Measurements from ENCODE around the gene PTK6. TPM values are rescaled to one million over a fixed set of nuclear protein-coding genes. Genes with fewer than 3 reads are reported as not detected.

The PTK6 gene
- total RNA-seq, 4 donors from 2014 or later: 0.36 TPM; not detected in 3

DNA sequence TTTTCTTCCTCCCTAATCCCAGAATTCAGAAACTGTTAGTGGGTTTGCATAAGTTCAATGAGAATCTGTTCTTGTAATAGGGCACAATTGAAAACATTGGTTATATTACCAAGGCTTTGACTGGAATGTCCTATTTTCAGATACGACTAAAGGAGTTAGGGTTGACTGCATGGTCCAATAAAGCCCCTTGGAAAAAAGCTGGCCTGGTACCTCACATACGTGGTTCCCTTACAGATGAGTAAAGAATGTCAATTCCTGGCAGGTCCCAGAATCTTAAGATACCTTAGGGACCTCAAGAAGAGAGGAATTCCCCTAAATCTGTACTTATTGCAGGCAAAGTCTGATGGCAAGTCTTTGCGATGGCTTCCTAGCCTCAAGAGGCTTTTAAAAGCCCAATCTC lies 12.0 kb downstream of the PTK6 start:
- Histone ChIP-seq H3K27ac (no peak overlapping the region), H3K4me1 (peaks cover 8 to 16% of the 10 kb centered on the region in 2 donors), H3K4me3 (no peak overlapping the region), H3K9me3 (no peaks in the 10 kb centered on the region), H3K36me3 (no peaks in the 10 kb centered on the region), H3K27me3 (peaks cover 0 to 13% (median 5%) of the 10 kb centered on the region in 3 donors)
- ATAC-seq: no peak
- no peak for DNase-seq
- TF ChIP-seq POLR2A (IDR thresholded peaks at IDR 0.05): no peak
- TF ChIP-seq, protein P1, sequence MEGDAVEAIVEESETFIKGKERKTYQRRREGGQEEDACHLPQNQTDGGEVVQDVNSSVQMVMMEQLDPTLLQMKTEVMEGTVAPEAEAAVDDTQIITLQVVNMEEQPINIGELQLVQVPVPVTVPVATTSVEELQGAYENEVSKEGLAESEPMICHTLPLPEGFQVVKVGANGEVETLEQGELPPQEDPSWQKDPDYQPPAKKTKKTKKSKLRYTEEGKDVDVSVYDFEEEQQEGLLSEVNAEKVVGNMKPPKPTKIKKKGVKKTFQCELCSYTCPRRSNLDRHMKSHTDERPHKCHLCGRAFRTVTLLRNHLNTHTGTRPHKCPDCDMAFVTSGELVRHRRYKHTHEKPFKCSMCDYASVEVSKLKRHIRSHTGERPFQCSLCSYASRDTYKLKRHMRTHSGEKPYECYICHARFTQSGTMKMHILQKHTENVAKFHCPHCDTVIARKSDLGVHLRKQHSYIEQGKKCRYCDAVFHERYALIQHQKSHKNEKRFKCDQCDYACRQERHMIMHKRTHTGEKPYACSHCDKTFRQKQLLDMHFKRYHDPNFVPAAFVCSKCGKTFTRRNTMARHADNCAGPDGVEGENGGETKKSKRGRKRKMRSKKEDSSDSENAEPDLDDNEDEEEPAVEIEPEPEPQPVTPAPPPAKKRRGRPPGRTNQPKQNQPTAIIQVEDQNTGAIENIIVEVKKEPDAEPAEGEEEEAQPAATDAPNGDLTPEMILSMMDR (IDR thresholded peaks at IDR 0.05 in 4 of 5, conservative IDR thresholded peaks at IDR 0.05 in 1 of 5): no peak
- intact Hi-C loops (cut with DNase I; ENCODE audit: low total_unique reads): no loop called here
- in situ Hi-C loops (cut with MboI; ENCODE audit: low sequenced_read_pairs in 4 of 4): loop anchor here in 1 of 4 donors (25.0 kb wide), 1 partner anchor 112 kb away; the partner anchor contains the start of gene GMEB2

DNA sequence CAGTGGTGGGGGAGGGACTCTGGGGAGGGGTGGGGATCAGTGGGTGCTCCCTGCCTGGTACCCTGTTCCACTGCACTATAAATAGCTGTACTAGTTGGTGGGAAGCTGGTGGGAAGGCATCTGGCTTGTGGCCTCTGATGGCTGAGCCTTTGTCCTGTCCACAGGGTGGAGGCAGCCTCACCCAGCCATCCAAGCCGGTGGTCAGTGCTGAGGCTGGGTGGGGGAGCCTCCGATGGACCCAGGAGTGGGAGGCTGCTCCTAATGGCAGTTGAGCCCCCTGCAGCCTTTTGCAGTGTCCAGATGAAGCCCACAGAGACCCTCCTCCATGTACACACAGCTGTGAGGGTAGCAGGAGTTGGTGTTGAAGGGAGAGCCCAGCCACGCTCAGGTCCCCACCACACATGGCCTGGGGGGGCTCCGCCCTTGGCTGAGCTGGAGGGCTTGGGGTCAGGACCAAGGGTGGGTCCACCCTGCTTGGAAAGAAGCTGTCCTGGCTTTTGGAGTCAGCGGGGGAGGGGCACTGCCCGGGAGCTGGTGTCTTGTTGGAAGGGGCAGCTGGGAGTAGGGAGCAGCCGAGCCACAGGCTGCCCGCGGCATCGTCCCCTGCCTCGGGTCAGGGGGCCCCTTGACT lies 14.1 kb downstream of the PTK6 start:
- Histone ChIP-seq H3K9me3 (no peaks in the 10 kb centered on the region), H3K27ac (no peak overlapping the region), H3K4me1 (peaks cover 12 to 23% of the 10 kb centered on the region in 2 donors), H3K36me3 (no peaks in the 10 kb centered on the region), H3K27me3 (no peaks in the 10 kb centered on the region), H3K4me3 (no peak overlapping the region)
- no peak for TF ChIP-seq POLR2A (IDR thresholded peaks at IDR 0.05)
- DNase-seq: no peak
- in situ Hi-C loops (cut with MboI; ENCODE audit: low sequenced_read_pairs in 4 of 4): no loop called here
- intact Hi-C loops (cut with DNase I; ENCODE audit: low total_unique reads): no loop called here
- no peak for ATAC-seq

DNA sequence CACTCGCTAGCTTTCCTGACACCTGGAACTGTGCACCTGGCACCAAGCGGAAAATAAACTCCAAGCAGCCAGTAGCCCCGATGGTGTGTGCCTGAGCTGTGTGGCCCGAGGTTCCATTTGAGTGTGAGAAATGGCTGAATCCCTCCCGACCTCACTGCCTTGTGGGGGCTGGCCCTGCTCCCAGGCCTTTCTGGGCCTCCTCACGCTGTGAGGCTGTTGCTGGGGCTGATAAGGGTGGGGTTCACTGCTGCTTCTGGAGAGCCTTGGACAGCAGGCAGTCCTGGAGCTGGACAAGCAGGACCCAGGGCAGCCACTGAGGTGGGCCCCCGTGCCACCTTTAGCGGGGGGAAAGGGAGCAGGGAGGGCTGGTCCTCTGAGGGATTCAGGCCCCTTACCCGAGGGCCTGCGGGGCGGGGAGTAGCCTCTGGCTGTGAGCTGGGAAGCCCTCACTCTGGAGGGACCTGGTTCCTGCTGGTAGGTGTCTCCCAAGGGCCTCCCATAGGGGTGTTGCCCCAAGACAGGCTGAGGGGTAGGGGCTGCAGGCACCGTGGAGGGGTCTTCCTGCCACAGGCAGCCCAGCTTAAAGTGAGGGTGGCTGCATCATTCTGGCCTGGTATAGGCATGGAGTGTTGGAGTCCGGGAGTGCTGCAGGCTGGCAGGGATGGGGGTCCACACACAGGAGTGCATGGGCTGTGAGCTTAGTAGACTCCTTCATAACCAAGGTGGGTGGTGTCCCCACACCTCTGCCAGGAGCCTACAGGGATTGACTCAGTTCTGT lies 14.9 kb downstream of the PTK6 start:
- H3K27me3 ChIP-seq: no peaks in the 10 kb centered on the region
- TF ChIP-seq POLR2A (IDR thresholded peaks at IDR 0.05): no peak
- TF ChIP-seq, protein P1 (IDR thresholded peaks at IDR 0.05 in 4 of 5, conservative IDR thresholded peaks at IDR 0.05 in 1 of 5): no peak
- no peak overlapping the region for H3K27ac ChIP-seq
- in situ Hi-C loops (cut with MboI; ENCODE audit: low sequenced_read_pairs in 4 of 4): no loop called here
- no peaks in the 10 kb centered on the region for H3K36me3 ChIP-seq
- DNase-seq (no peak), ATAC-seq (no peak)
- intact Hi-C loops (cut with DNase I; ENCODE audit: low total_unique reads): no loop called here
- no peaks in the 10 kb centered on the region for H3K9me3 ChIP-seq
- H3K4me1 ChIP-seq: peaks cover 12 to 23% of the 10 kb centered on the region in 2 donors
- H3K4me3 ChIP-seq: no peak overlapping the region

DNA sequence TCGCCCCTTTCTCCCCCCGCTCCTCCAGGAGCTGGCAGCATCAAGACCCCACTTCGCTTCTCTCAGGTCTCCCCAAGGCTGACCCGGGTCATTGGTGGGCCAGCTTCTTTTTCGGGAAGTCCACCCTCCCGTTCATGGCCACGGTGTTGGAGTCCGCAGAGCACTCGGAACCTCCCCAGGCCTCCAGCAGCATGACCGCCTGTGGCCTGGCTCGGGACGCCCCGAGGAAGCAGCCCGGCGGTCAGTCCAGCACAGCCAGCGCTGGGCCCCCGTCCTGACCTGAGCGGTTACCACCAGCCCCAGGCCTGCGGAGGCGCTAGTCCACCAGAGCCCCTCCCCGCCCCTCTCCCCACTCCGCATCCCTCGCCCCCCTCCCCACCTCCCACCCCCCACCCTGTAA lies 15.6 kb downstream of the PTK6 start:
- in situ Hi-C loops (cut with MboI; ENCODE audit: low sequenced_read_pairs in 4 of 4) (no loop called here), intact Hi-C loops (cut with DNase I; ENCODE audit: low total_unique reads) (no loop called here)

More for the DNA sequence above, 15.6 kb downstream of the PTK6 start:
- H3K27me3 ChIP-seq: no peaks in the 10 kb centered on the region
- H3K9me3 ChIP-seq: no peaks in the 10 kb centered on the region
- H3K4me3 ChIP-seq: peak overlapping the region; percentile 75 to 88 (median 85)
- no peak for TF ChIP-seq POLR2A (IDR thresholded peaks at IDR 0.05)
- TF ChIP-seq, protein P1 (IDR thresholded peaks at IDR 0.05 in 4 of 5, conservative IDR thresholded peaks at IDR 0.05 in 1 of 5): no peak
- no peaks in the 10 kb centered on the region for H3K36me3 ChIP-seq
- no peak overlapping the region for H3K27ac ChIP-seq
- peaks cover 12 to 23% of the 10 kb centered on the region in 2 donors for H3K4me1 ChIP-seq
- ATAC-seq: no peak
- DNase-seq: no peak

All from gastrocnemius medialis (tissue), 4 donors.